GM12878 (cell line): ENCODE data around the gene RICTOR. TPM values are rescaled to one million over a fixed set of nuclear protein-coding genes. Genes with fewer than 3 reads are reported as not detected.

ENCODE experiments used
- ATAC-seq: fragments of 200-7000 bp; cut with Tn5 transposase; 3 replicates; pipeline ENCODE4 v1.9.1; 2020; ENCODE audit warnings: mild to moderate bottlenecking, moderate library complexity
- BruUV-seq: library from RNA; stranded (reverse); fragments of 400-500 nt; replicated peaks from 2 replicates; lab custom pipeline; 2021; lab: Mats Ljungman, UMichigan
- CTCF ChIA-PET: fragments of 300-600 bp; sonication (Branson Sonifier 250); formaldehyde crosslinking; extraction: SDS; loops from one replicate; lab custom pipeline; 2021; ENCODE audit warnings: inconsistent platforms; lab: Yijun Ruan, JAX
- POLR2A ChIA-PET: fragments of 350-600 bp; formaldehyde crosslinking; extraction: SDS; loops from one replicate; lab custom pipeline; 2021; ENCODE audit warnings: inconsistent platforms; lab: Charles Lee
- RAD21 ChIA-PET: fragments of 300-600 bp; sonication (Branson Sonifier 250); formaldehyde crosslinking; loops from one replicate; lab custom pipeline; 2023; ENCODE audit warnings: antibody characterized with exemption; ENCODE audit not compliant: unreplicated experiment; lab: Charles Lee
- SMC1A ChIA-PET: fragments of 300-600 bp; sonication (Branson Sonifier 250); formaldehyde crosslinking; loops from one replicate; lab custom pipeline; 2023; ENCODE audit not compliant: unreplicated experiment, uncharacterized antibody; lab: Charles Lee
- DNase-seq: peaks from one replicate; pipeline ENCODE4 v3.0.0-alpha.2; 2011; ENCODE audit warnings: low read depth, low spot score
- FAIRE-seq: peaks from 3 replicates; lab custom pipeline; 2011; peaks lifted over from hg19 to GRCh38; lab: Jason Lieb, UNC
- H2AFZ ChIP-seq: 2 replicates; pipeline ENCODE4 v1.6.0; 2011; ENCODE audit warnings: low read depth, low read length, control low read depth; ENCODE audit not compliant: control insufficient read depth
- H3K27ac ChIP-seq: 2 replicates; pipeline ENCODE4 v1.5.1; 2011; ENCODE audit warnings: control low read depth; ENCODE audit not compliant: control insufficient read depth, insufficient read depth
- H3K27me3 ChIP-seq, 2 experiments: replicated peaks in 1 of 2; 2 replicates each; pipeline versions ENCODE4 v1.6.0 to v1.6.1; 2011; ENCODE audit warnings: low read length in 1 of 2; ENCODE audit not compliant: control insufficient read depth in 2 of 2, insufficient read depth in 2 of 2
- H3K36me3 ChIP-seq, 2 experiments: 2 replicates each; pipeline ENCODE4 v1.5.1; 2011; ENCODE audit warnings: low read length in 1 of 2; ENCODE audit not compliant: control insufficient read depth in 2 of 2, insufficient read depth in 2 of 2
- H3K4me1 ChIP-seq: 2 replicates; pipeline ENCODE4 v1.6.1; 2011; ENCODE audit warnings: mild to moderate bottlenecking, low read length, moderate library complexity, mixed read lengths; ENCODE audit not compliant: control insufficient read depth, insufficient read depth
- H3K4me2 ChIP-seq: 2 replicates; pipeline ENCODE4 v1.6.0; 2011; ENCODE audit warnings: control low read depth; ENCODE audit not compliant: control insufficient read depth, insufficient read depth
- H3K4me3 ChIP-seq: fragments of 200-600 bp; sonication (generic); 2 replicates; pipeline ENCODE4 v1.5.1; 2016
- H3K79me2 ChIP-seq: 2 replicates; pipeline ENCODE4 v1.6.0; 2011; ENCODE audit warnings: low read length; ENCODE audit not compliant: control insufficient read depth, insufficient read depth
- H3K9ac ChIP-seq: 2 replicates; pipeline ENCODE4 v1.8.0; 2011; ENCODE audit warnings: low read length, control low read depth, mixed read lengths; ENCODE audit not compliant: control insufficient read depth, insufficient read depth
- H3K9me3 ChIP-seq: replicated peaks from 3 replicates; pipeline ENCODE4 v1.5.1; 2011; ENCODE audit warnings: mild to moderate bottlenecking, low read length; ENCODE audit not compliant: control insufficient read depth, insufficient read depth
- H4K20me1 ChIP-seq: 2 replicates; pipeline ENCODE4 v1.6.0; 2011; ENCODE audit not compliant: control insufficient read depth, insufficient read depth
- CBX5 ChIP-seq: sonication (generic); IDR thresholded peaks from 2 replicates; pipeline ENCODE4 v1.6.1; 2016; ENCODE audit warnings: low read depth, moderate library complexity, mild to moderate bottlenecking, inconsistent platforms
- CEBPB ChIP-seq, 2 experiments: fragments of 150-350 bp in 1 of 2; IDR thresholded peaks; 2 replicates each; pipeline ENCODE4 v1.6.1; 2012 to 2014; ENCODE audit warnings: low read depth in 2 of 2, low read length in 2 of 2, borderline replicate concordance in 1 of 2, inconsistent platforms in 1 of 2
- HCFC1 ChIP-seq: fragments of 150-350 bp; IDR thresholded peaks from 2 replicates; pipeline ENCODE4 v1.6.1; 2014; ENCODE audit warnings: low read length
- NRF1 ChIP-seq: conservative IDR thresholded peaks from 2 replicates; pipeline ENCODE4 v1.6.1; 2011; ENCODE audit warnings: mild to moderate bottlenecking, low read depth, low read length, improper control_type of control experiment
- WGBS: methylation state at CpG from one replicate; pipeline ENCODE4 v1.1.6; 2016; ENCODE audit warnings: low lambda C conversion rate; ENCODE audit not compliant: insufficient replicate concordance, insufficient coverage; ENCODE audit errors: missing lambda C conversion rate; 5-methylcytosine and 5-hydroxymethylcytosine counted together
- in situ Hi-C: fragments of 300-500 bp; cut with MboI; formaldehyde crosslinking; loops from 9 replicates; pipeline ENCODE4 v1.14.3; 2018; ENCODE audit warnings: mixed read lengths
- intact Hi-C: fragments of 100-400 bp; cut with micrococcal nuclease; formaldehyde crosslinking; loops from one replicate; pipeline ENCODE4 v1.14.2; 2022; ENCODE audit not compliant: unreplicated experiment
- polyA plus RNA-seq, 11 experiments: library from polyadenylated mRNA; depleted of rRNA in 4 of 11; unstranded in 6 of 11; stranded (reverse) in 5 of 11; fragments of >200 nt; fragmentation: Nextera tagmentation in 4 of 11; fragmentation: Illumina TruSeq in 1 of 11; extraction: Ambion mirVana in 4 of 11; extraction: Trizol in 1 of 11; gene quantifications; 1 replicate in 1 of 11; 2 replicates in 10 of 11; pipeline versions ENCODE4 v1.2.1 to v1.2.3, GENCODE V29; 2011 to 2016; ENCODE audit warnings: inconsistent platforms in 2 of 11, missing spikeins in 2 of 11, low read depth in 1 of 11
- total RNA-seq, 4 experiments: library from RNA; depleted of rRNA in 3 of 4; stranded (reverse); fragments of >200 nt in 3 of 4; fragmentation: Illumina TruSeq in 1 of 4; extraction: Trizol in 1 of 4; gene quantifications; 2 replicates each; pipeline versions ENCODE4 v1.2.1 to v1.2.3, GENCODE V29; 2013 to 2021
- TF ChIP-seq, protein P1 (sequence below): fragments of 450-650 bp; formaldehyde crosslinking; IDR thresholded peaks from 2 replicates; pipeline ENCODE4 v1.5.0; 2022; ENCODE audit warnings: mild to moderate bottlenecking, missing genetic modification characterization

RICTOR gene
- total and polyA plus RNA-seq, 10 of the 15 experiments (the other 5 are each of a cell fraction or from before 2014, with no cell fraction given), result 2.7 to 23.0 (median 6.9) TPM

GRCh38 chr5:39015743-39016586 lies 58.2 kb downstream of the RICTOR start:
- Histone ChIP-seq H3K4me3 (no peak overlapping the region), H3K27ac (no peak overlapping the region), H3K9me3 (peaks cover 17% of the 10 kb centered on the region), H3K4me2 (no peak overlapping the region), H2AFZ (no peak overlapping the region), H3K36me3 (peaks cover 0 to 2% of the 10 kb centered on the region in 2 experiments; a peak in 2 of 4 replicates), H4K20me1 (no peaks in the 10 kb centered on the region), H3K27me3 (no peaks in the 10 kb centered on the region), H3K4me1 (no peaks in the 10 kb centered on the region), H3K79me2 (no peaks in the 10 kb centered on the region; the same call in 1 of the 2 replicates), H3K9ac (no peak overlapping the region)
- FAIRE-seq, result no peak
- ChIA-PET POLR2A (interaction anchor here (0.6 to 1.0 kb wide), 4 partner anchors 55 to 1773 kb away, joined by 3 to 6 read pairs (median 3); no protein-coding TSS in a partner anchor), SMC1A (interaction anchor here (2.4 to 2.6 kb wide), 2 partner anchors 10 to 64 kb away, joined by 10 to 11 read pairs; no protein-coding TSS in a partner anchor), RAD21 (interaction anchor here (1.8 kb wide), 1 partner anchor 65 kb away, joined by 9 read pairs; no protein-coding TSS in a partner anchor), CTCF (interaction anchor here (0.6 to 2.7 kb wide), 3 partner anchors 10 to 594 kb away, joined by 3 to 18 read pairs (median 3); no protein-coding TSS in a partner anchor)
- TF ChIP-seq, protein P1, sequence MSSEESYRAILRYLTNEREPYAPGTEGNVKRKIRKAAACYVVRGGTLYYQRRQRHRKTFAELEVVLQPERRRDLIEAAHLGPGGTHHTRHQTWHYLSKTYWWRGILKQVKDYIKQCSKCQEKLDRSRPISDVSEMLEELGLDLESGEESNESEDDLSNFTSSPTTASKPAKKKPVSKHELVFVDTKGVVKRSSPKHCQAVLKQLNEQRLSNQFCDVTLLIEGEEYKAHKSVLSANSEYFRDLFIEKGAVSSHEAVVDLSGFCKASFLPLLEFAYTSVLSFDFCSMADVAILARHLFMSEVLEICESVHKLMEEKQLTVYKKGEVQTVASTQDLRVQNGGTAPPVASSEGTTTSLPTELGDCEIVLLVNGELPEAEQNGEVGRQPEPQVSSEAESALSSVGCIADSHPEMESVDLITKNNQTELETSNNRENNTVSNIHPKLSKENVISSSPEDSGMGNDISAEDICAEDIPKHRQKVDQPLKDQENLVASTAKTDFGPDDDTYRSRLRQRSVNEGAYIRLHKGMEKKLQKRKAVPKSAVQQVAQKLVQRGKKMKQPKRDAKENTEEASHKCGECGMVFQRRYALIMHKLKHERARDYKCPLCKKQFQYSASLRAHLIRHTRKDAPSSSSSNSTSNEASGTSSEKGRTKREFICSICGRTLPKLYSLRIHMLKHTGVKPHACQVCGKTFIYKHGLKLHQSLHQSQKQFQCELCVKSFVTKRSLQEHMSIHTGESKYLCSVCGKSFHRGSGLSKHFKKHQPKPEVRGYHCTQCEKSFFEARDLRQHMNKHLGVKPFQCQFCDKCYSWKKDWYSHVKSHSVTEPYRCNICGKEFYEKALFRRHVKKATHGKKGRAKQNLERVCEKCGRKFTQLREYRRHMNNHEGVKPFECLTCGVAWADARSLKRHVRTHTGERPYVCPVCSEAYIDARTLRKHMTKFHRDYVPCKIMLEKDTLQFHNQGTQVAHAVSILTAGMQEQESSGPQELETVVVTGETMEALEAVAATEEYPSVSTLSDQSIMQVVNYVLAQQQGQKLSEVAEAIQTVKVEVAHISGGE (CRISPR knock-in tag), result no peak
- TF ChIP-seq CBX5, result no peak
- TF ChIP-seq NRF1, result no peak
- TF ChIP-seq HCFC1, result no peak
- no peak for TF ChIP-seq CEBPB (IDR thresholded peaks at IDR 0.05; ENCODE audit: borderline replicate concordance in 1 of 2, low read depth in 2 of 2, low read length in 2 of 2)
- 0 out of 3 replicates have a peak, but pooled peaks have one; percentile 25 for ATAC-seq
- no peak for DNase-seq
- 91% methylated on average over 4 of the region's 4 CpGs for whole genome bisulfite sequencing
- intact Hi-C loops, result no loop called here
- in situ Hi-C loops, result no loop called here
- no TSS peak for BruUV-seq
